Measurements from ENCODE around the gene CDCP2.
A peak's percentile ranks its signal among the peaks of the same experiment; 100 is the strongest.

The CDCP2 gene

GRCh38 chr1:54152696-54153095 is at the start of gene CDCP2:
CDCP2 (minus strand) TSS chr1:54153000; CDS start chr1:54152922, 78 bp downstream.
- no peak for DNase-seq (ENCODE audit: low spot score)

DNA sequence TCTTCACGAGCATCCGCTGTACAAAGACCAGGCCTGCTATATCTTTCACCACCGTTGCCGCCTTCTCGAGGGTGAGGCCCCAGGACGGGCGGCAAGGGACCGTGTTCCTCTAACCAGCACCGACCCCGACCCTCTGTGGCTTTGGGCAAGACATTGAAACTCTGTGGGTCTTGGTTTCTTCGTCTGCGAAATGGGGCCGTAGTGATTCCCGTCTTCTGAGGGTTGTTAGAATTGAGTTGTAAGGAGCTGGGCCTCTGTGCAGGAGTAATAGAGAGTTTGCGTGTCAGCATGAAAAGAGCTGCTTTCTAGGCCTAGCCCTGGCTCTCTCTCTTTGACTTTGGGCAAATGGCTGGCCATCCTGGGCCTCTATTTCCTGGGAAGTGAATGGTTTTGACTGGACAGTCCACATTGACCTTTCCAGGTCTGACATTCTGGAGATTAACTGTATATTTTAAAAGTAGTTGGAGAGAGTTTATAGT is 47.8 kb upstream of the CDCP2 start:
- no peak for DNase-seq (ENCODE audit: low spot score)

DNA sequence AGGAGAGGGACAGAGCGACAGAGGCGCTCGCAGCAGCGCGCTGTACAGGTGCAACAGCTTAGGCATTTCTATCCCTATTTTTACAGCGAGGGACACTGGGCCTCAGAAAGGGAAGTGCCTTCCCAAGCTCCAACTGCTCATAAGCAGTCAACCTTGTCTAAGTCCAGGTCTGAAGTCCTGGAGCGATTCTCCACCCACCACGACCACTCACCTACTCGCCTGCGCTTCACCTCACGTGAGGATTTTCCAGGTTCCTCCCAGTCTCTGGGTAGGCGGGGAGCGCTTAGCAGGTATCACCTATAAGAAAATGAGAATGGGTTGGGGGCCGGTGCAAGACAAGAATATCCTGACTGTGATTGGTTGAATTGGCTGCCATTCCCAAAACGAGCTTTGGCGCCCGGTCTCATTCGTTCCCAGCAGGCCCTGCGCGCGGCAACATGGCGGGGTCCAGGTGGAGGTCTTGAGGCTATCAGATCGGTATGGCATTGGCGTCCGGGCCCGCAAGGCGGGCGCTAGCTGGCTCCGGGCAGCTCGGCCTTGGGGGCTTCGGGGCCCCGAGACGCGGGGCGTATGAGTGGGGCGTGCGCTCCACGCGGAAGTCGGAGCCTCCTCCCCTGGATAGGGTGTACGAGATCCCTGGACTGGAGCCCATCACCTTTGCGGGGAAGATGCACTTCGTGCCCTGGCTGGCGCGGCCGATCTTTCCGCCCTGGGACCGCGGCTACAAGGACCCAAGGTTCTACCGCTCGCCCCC is 47.1 kb upstream of the CDCP2 start, which contains the start of the genes CYB5RL and MRPL37:
CYB5RL (minus strand) TSS at position 266 of the 754 bp plus-strand sequence. CDS start 4,414 bp downstream, outside the sequence.
MRPL37 (plus strand) TSS at position 403 of the 754 bp plus-strand sequence; CDS start at position 480, 77 bp downstream.
- DNase-seq (ENCODE audit: low spot score), result peak; percentile 90

DNA sequence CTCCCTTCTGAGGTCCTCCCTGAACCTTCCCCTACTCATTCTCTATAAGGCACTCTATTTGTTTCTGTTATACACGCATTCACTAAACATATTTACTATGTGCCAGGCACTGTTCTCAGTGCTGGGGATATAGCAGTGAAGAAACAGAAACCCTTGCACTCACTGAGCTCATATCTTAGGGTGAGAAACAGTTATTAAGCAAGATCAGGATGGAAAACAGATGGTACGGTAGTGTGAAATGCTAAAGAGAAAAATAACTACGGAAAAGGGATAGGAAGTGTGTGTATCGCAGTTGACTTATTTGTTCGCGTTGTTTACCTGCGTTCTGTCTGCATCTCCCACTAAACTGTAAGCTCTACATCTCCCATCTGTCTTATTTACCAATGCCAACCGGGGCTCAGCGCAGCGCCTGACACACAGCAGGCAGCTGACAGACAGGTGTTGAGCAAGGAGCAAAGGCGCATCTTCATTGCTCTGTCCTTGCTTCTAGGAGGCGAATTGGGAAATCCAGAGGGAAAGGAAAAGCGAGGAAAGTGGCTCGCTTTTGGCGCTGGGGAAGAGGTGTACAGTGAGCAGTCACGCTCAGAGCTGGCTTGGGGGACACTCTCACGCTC is 46.5 kb upstream of the CDCP2 start:
- no peak for DNase-seq (ENCODE audit: low spot score)

DNA sequence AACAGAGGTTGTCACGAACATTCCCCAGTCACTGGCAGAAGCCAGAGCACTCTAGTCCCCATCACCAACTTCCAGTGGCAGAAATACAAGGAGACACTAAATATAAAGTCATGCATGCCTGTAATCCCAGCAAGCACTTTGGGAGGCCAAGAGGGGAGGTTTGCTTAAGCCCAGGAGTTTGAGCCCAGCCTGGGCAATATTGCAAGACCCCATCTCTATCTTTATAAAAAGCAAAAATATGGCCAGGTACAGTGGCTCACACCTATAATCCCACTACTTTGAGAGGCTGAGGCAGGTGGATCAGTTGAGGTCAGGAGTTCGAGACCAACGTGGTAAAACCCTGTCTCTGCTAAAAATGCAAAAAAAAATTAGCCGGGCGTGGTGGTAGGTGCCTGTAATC is 40.7 kb upstream of the CDCP2 start:
- DNase-seq (ENCODE audit: low spot score), result no peak

DNA sequence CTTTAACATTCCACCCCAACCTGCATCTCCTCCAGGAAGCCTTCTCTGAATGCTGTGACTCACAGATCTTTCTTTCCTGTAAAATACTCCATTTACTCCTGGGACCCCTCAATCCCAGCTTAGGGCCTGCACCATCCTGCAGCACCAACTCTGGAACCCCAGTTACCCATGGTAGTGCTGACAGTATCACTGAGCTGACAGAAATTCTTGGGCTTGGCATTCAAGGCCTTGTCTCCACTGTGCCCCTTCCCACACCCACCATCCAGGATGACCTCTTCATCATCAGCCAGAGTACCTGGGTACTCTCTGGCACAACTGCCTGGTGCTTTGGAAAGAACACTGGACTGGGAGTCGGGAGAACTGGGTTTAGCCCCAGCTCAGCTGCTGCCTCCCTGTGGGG is 38.7 kb upstream of the CDCP2 start:
- DNase-seq (ENCODE audit: low spot score), result no peak

DNA sequence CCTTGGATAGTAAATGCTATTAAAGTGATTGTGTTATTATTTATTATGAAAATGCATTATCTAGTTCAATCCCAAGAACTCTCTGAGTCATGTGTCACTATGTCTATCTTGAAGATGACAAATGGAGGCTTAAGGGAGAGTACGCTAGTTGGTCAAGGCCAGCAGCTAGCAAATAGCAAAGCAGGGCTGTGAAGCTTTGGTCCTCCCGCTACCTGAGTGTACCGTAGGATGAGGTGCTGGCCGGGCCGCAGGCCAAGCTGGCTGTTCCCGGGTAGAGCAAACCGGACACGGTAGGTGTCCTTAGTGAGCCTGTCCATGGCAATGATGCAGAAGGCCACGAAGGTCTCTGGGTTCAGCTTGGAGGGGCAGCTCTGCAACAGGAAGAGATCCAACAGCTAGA is 37.7 kb upstream of the CDCP2 start:
- no peak for DNase-seq (ENCODE audit: low spot score)

GRCh38 chr1:54188291-54188690 is 35.5 kb upstream of the CDCP2 start:
- DNase-seq (ENCODE audit: low spot score), result no peak

DNA sequence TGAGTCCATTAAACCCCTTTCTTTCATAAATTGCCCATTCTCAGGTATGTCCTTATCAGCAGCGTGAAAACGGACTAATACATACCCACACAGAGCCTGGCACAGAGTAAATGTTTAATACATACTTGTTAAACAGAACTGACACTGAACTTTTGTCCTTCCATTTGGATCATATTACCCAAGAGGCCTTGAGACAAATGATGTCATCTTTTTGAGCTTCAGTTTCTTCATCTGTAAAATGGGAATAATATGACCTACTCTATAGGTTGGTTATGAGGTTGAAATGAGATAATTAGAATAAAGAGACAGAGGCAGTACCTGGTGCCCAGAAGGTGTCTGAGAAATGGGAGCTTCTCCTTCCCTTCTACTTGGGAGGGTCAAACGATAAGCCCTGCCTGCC is 33.3 kb upstream of the CDCP2 start:
- DNase-seq (ENCODE audit: low spot score), result no peak

DNA sequence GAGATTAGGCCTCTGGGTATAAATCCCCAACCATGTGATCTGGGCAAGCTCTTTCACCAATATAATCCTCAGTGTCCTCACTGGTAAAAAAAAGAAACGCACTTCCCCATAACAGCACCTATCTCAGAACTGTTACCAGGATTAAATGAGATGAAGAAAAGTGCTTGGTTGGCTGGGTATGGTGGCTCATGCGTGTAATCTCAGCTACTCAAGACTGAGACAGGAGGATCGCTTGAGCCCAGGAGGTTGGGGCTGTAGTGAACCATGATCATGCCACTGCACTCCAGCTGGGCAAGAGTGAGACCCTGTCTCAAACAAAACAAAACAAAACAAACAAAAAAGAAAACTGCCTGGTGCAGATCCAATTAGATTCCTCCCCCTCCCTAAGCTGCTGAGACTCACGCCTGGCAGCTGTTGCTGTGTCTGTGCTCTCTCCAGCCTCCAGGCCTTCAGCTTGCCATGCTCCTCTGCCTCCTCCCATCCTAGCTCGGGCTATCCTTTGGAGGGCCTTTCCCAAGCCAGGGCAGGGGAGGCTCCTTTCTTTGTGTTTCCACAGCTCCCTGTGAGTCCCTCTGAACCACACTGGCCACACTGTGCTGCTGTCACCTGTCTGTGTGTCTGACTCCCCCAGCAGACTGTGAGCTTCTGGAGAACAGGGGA is 28.0 kb upstream of the CDCP2 start:
- no peak for DNase-seq (ENCODE audit: low spot score)

- no peak for DNase-seq (ENCODE audit: low spot score)
Measured at GRCh38 chr1:54178296-54179070, 25.7 kb upstream of the CDCP2 start.

- DNase-seq (ENCODE audit: low spot score), result no peak
Measured at GRCh38 chr1:54177726-54178125, 24.9 kb upstream of the CDCP2 start.

GRCh38 chr1:54176621-54177327 is 24.0 kb upstream of the CDCP2 start:
- no peak for DNase-seq (ENCODE audit: low spot score)

- DNase-seq (ENCODE audit: low spot score), result no peak
Measured at GRCh38 chr1:54174106-54174505, 21.3 kb upstream of the CDCP2 start.

DNA sequence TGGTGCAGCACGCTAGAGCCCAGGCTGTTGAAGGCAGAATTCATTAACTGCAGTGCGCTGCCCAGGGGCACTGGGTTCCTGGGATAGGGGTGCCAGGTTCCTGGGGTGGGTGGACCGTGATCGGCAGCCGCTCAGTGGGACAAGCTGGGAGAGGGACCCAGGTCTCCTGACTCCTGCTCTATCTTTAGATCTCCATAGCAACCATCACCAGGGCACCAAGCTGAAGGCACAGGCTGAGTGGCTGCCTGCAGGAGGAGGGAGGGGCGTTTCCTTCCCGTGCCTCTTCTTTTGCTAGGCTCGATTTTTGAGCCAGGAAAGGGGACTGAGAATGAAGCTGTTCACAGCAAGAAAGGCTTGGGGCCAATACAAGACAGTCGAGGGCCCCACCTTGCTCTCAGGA is 20.9 kb upstream of the CDCP2 start:
- no peak for DNase-seq (ENCODE audit: low spot score)

DNA sequence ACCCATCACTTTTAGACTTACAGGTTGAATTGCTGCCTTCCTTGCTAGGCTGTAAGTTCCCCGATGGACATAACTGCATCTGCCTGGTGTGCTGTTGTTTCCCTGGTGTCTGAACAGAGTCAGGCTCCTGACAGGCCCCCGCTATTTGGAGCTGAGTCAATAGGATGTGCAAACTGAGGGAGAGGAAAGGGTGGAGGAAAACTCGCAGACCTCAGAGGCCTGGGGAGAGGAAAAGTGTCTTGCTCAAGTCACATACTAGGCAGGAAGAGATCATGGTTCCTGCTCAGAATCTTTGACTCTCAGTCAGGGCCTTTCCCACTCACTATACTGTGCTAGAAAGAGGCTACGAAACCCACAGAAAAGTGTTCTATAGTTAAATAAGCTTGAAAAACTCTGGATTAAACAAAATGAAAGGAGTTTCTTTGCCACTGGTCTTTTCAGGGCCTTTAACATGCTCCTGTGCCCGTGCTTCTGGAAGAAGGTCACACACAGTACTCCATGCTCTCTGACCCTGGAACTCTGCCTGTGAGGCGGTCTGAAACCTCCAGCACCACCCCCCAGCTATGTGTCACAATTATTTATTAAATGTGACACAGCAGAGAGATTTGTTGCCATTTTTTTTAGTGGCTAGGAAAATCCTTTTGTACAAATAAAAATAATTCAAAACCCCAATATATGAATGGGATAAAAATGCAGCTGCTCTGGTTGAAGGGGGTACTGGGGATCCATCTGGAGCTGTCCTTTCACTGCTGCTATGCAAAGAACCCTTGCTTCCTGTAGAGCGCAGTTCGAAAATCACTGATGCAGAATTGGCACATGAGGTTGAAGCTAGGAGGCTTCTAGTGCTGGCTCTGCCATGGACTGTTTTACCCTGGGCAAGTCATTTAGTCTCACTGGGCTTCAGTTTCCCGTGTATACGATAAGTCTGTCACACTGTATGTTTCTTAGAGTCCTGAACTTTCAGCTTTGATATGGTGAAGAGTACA is 20.1 kb upstream of the CDCP2 start:
- DNase-seq (ENCODE audit: low spot score), result peak; percentile 26

GRCh38 chr1:54171606-54172005 is 18.8 kb upstream of the CDCP2 start:
- no peak for DNase-seq (ENCODE audit: low spot score)

DNA sequence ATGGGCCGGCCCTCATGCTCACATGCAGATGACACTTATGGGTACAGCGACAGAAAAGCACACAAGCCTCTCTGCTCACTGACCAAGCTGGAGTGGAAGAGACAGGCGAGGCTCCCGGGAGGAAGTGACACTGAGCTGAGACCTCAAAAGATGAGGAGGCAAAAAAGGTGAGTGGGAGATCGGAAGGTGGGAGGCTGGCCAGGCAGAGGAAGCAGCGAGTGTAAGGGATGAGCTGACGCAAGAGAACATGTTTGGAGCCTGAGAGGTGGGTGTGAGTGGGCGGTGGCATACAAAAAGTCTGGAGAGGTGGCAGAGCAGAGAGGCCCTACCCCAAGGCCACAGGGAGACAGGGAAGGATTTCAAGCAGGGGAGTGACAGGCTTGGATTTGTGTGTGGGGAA is 18.2 kb upstream of the CDCP2 start:
- no peak for DNase-seq (ENCODE audit: low spot score)

DNA sequence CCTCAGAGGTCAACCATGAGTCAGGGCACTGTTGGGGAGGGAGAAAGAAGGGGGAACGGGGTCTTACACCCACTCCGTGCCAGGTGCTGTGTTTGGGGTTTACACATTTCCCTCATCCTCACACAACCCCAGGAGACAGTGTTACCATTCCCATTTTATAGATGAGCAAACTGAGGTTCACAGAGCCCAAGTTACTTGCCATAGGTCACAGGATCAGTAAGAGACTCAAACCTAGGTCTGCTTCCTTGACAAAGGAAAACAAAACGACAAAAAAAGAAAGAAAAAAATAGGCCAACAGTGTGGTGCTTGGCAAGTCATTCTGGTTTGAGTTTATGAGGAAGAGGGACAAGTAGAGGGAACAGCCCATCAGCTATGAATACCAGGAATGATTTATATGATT is 16.3 kb upstream of the CDCP2 start:
- DNase-seq (ENCODE audit: low spot score), result no peak

Measured in kidney capillary endothelial cell (primary cell).